Measurements from ENCODE around the gene LMAN2L.

Gene LMAN2L

GRCh38 chr2:96760036-96760985 is 20.4 kb upstream of the LMAN2L start, which contains the start of gene CNNM4:
Gene CNNM4, plus strand, starts transcription at chr2:96760902. Its CDS starts 98 bp downstream, at chr2:96761000.
- FAIRE-seq = no peak

GRCh38 chr2:96759548-96759947 is 19.7 kb upstream of the LMAN2L start:
- no peak for FAIRE-seq

DNA sequence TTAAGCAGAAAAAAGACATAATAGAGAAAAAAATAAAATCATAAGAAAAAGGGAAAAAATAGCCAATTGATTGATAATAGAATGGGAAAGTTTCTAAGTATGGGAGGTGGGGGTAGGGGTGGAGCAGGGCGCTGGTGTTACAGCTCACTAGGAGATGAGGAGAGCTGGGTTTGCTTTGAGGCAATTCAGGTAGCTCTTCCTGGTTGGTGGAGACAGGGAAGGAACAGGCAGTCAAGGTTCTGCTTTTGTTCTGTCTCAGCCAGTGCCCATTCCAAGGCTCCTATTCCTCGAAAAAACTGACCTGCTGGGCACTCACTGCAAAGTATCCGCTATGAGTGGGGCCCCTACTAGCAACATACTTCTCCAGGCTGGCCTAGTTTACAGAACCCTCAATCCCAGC is 19.1 kb upstream of the LMAN2L start:
- no peak for FAIRE-seq

DNA sequence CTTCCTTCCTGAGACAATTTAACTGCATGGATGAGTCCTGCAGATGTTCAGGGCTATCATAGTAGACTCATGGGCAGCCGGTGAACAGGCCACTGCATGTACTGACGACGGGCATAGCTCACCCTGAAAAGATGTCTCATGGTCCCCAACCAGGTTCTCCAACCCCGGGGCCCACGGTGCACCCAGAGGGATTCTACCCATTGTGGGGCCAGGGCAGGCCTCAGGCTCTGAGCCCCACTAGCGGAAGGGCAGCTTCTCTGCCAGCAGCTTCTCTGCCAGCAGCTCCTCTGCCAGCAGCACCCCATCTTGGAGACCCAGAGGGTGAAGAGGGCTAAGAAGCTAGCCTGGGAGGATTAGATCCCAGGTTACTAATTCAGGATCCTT is 17.6 kb upstream of the LMAN2L start:
- FAIRE-seq = no peak

DNA sequence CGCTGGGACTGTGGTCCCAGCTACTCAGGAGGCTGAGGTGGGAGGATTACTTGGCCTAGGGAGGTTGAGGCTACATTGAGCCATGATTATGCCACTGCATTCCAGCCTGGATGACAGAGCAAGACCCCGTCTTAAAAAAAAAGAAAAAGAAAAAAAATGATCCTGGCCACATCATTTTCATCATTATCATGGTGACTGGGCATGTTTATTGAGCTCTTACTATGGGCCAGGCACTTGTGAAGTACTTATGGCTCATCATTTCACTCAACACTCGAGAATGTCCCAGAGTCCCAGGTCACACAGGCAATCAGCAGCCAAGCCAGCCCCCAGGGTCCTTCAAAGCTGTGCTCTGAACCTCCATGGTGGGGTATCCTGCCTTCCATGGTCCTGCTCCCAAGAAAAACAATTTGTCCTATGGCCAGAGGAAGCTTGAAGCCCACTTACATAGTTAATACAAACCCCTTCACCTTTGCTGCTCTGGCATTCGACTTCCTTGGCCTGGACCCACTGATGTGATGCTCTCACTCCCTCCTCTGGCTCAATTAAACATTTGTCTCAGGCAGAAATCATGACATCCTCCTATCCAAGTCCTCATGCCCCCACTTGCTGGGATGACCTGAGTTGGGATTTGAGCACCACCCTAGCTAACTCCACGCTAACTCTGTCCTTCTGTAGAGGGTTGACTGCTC is 17.1 kb upstream of the LMAN2L start:
- no peak for FAIRE-seq

- no peak for FAIRE-seq
Measured at GRCh38 chr2:96754317-96754716, 14.5 kb upstream of the LMAN2L start.

- no peak for FAIRE-seq
Measured at GRCh38 chr2:96753661-96754282, 13.9 kb upstream of the LMAN2L start.

GRCh38 chr2:96751800-96752199 is 11.9 kb upstream of the LMAN2L start:
- FAIRE-seq = no peak

- no peak for FAIRE-seq
Measured at GRCh38 chr2:96747061-96747617, 7.3 kb upstream of the LMAN2L start.

DNA sequence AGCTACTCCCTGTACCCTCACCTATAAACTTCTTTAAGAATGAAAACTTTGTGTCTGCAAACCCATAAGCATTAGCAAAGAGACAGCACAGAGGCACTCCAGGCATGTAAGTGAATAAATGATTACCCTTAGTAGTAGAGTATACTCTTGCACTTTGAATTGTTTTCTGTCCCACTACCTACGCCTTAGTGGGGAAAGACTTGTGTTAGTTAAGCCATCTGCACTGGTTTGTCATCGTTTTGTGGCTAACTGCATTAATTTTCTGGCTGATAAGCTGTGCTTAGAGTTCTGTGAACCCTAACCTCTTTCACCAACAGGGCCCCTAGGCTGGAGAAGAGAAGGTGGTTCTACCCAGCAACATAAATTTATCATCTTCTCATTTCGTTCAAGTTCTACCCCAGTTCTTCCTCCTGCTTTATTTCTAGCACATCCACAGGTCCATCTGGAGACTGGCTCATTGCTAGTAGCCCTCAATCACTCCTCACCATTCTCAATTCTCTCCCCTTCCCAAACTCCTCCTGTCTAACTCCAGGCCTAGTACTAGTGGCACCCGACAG is 710 bp downstream of the LMAN2L start:
- FAIRE-seq = no peak

GRCh38 chr2:96737831-96738230 is 2.0 kb downstream of the LMAN2L start:
- FAIRE-seq = no peak

- no peak for FAIRE-seq
Measured at GRCh38 chr2:96737251-96737650, 2.6 kb downstream of the LMAN2L start.

GRCh38 chr2:96734880-96735583 is 4.8 kb downstream of the LMAN2L start:
- no peak for FAIRE-seq

DNA sequence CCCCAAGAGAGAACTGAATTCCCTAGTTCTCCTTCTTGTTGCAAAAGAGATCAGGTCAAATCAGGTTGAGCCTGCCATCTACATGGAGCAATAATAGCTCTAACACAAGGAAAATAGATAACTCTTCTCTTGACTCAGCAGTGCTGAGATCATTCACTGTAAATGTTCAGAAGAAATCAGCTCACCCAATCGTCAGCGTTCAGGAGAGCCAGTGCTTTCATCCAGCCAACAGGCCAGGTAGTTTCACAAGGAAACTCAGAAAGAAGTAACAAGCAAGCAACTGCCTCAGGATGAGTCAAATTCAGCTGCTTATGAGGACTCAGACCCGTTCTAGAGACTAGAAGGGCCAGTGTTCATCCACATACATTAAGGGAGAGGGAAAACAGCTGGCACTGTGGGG is 5.9 kb downstream of the LMAN2L start:
- FAIRE-seq = no peak

DNA sequence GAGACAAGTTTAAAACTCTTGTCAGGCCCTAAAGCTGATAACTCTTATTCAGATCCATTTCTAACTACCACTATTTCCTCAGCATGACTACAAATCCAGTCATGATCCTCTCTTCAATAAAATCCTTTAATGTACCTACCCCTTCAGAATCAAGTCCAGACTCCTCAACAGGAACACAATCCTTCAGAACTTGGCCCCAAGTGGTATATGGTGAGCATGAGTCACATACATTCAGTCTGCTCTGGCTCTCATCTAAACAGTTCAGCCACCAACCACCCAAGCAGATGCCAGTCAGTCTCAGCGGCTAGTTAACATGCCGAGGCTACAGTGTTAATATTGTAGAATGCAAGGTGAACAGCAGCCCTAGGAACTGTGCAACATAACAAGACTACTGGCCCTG is 9.7 kb downstream of the LMAN2L start:
- FAIRE-seq = no peak

DNA sequence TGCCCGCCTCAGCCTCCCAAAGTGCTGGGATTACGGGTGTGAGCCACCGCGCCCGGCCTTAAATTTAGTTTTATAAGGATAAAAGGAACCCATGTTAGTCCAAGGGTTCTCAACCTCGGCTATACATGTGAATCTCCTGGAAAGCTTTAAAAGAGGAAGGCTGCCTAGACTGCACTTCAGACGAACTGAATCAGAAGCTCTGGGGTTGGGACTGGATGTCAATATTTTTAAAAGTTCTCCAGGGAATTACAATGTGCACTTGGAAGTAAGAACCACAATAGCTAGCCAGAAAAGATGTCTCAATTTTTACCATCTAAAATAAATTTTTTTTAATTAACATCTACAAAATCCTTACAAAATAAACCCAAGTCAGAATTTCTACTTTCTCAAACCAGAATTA is 10.1 kb downstream of the LMAN2L start:
- no peak for FAIRE-seq

- no peak for FAIRE-seq
Measured at GRCh38 chr2:96727431-96727830, 12.4 kb downstream of the LMAN2L start.

DNA sequence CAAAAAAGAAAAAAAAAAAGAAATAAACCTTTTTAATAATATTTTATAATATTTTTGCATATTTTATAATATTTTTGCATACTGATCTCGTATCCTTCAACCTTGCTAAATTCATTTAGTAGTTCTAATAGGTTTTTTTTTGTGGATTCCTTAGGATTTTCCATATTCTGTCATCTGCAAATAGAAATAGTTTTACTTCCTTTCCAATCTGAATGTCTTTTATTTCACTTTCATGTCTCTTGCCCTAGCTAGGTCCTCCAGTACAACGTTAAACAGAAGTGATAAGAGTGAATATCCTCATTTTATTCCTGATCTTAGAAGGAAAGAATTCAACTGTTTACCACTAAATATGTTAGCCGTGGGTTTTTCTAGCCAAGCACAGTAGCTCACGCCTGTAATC is 13.7 kb downstream of the LMAN2L start:
- no peak for FAIRE-seq

DNA sequence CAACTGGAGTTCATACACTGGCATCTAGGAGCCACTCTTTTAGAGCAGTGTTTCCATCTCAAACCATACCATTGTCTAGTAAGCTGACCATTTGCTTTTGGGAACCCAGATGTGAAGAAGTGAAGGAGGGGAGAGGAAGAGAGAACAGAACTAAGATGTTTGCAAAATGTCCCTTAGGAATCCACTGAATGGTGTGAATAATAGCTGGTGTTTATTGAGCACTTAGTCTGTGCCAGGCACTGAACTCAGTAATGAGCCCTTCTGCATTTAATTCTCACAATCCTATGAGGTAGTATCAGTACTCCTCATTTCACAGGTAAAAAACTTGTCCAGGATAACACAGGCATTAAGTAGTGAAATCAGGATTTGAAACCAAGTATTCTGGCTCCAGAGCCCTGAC is 23.5 kb downstream of the LMAN2L start:
- FAIRE-seq = no peak

- no peak for FAIRE-seq
Measured at GRCh38 chr2:96715658-96716057, 24.2 kb downstream of the LMAN2L start.

- FAIRE-seq = no peak
Measured at GRCh38 chr2:96710985-96711384, 28.9 kb downstream of the LMAN2L start.

DNA sequence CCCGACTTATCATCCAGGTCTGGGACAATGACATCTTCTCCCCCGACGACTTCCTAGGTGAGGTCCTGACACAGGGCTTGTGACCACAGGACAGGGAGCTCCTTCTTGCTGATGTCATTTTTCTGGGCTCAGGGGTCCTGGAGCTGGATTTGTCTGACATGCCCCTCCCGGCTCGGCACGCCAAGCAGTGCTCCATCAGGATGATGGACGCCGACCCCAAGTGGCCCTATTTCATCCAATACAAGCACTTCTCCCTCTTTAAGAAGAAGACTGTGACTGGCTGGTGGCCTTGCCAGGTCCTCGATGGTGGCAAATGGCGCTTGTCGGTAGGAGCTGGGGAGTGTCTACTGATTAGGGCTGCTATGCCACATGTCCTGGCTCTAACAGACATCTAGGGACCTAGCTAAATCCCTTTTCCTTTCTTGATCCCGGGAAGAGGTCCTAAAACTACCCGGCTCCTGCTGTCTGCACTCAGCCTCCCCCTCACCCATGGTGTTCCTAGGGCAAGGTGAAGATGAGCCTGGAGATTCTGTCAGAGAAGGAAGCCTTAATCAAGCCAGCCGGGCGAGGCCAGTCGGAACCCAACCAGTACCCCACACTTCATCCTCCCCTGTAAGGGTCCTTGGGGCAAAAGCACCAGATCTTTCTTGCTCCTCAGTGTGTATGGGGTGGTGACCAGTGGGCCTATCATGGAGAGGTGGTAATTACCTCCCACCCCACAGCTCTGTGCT is 36.7 kb downstream of the LMAN2L start:
- FAIRE-seq = no peak
